GM11168 (cell line): ENCODE measurements around the gene NPNT.
"Not testable (repeated sequence)": the region's sequence is repeated elsewhere in the genome, so short reads cannot be mapped to it uniquely, and the experiment has no call there.

ENCODE experiments used
- in situ Hi-C: fragments of 300-500 bp; cut with MboI; formaldehyde crosslinking; loops from one replicate; pipeline ENCODE4 v1.12.0; 2022; ENCODE audit warnings: low sequenced_read_pairs; ENCODE audit not compliant: unreplicated experiment

NPNT gene

GRCh38 chr4:105894660-105895582 is at the start of gene NPNT:
Gene NPNT (plus strand): TSS chr4:105895471. CDS start chr4:105895653, 182 bp downstream.
- in situ Hi-C loops, result no loop called here

GRCh38 chr4:105845559-105845958 is 49.7 kb upstream of the NPNT start:
- in situ Hi-C loops, result no loop called here

GRCh38 chr4:105848359-105848758 is 46.9 kb upstream of the NPNT start:
- in situ Hi-C loops, result not testable (repeated sequence)

GRCh38 chr4:105851196-105851595 is 44.1 kb upstream of the NPNT start:
- in situ Hi-C loops, result no loop called here

GRCh38 chr4:105852230-105852629 is 43.0 kb upstream of the NPNT start:
- in situ Hi-C loops, result not testable (repeated sequence)

- in situ Hi-C loops, result no loop called here
Measured at GRCh38 chr4:105858466-105859040, 36.7 kb upstream of the NPNT start.

GRCh38 chr4:105859233-105859632 is 36.0 kb upstream of the NPNT start:
- in situ Hi-C loops, result no loop called here

- in situ Hi-C loops, result no loop called here
Measured at GRCh38 chr4:105870963-105871362, 24.3 kb upstream of the NPNT start.

GRCh38 chr4:105871997-105872396 is 23.3 kb upstream of the NPNT start:
- in situ Hi-C loops, result no loop called here

- in situ Hi-C loops, result no loop called here
Measured at GRCh38 chr4:105875233-105875632, 20.0 kb upstream of the NPNT start.

GRCh38 chr4:105878668-105879067 is 16.6 kb upstream of the NPNT start:
- in situ Hi-C loops, result no loop called here

- in situ Hi-C loops, result no loop called here
Measured at GRCh38 chr4:105887508-105887907, 7.8 kb upstream of the NPNT start.

GRCh38 chr4:105895583-105896460 is 551 bp downstream of the NPNT start:
- in situ Hi-C loops, result no loop called here

- in situ Hi-C loops, result no loop called here
Measured at GRCh38 chr4:105896461-105896942, 1.2 kb downstream of the NPNT start.

- in situ Hi-C loops, result no loop called here
Measured at GRCh38 chr4:105896984-105897775, 1.9 kb downstream of the NPNT start.

GRCh38 chr4:105900541-105900940 is 5.3 kb downstream of the NPNT start:
- in situ Hi-C loops, result no loop called here

- in situ Hi-C loops, result no loop called here
Measured at GRCh38 chr4:105902550-105903262, 7.4 kb downstream of the NPNT start.

GRCh38 chr4:105909787-105910281 is 14.6 kb downstream of the NPNT start:
- in situ Hi-C loops, result no loop called here

- in situ Hi-C loops, result no loop called here
Measured at GRCh38 chr4:105911426-105911825, 16.2 kb downstream of the NPNT start.
